GM12878 (cell line): ENCODE data around the gene MEX3D. TPM values are rescaled to one million over a fixed set of nuclear protein-coding genes. Genes with fewer than 3 reads are reported as not detected.

ENCODE experiments used
- ATAC-seq: fragments of 200-7000 bp; cut with Tn5 transposase; 3 replicates; pipeline ENCODE4 v1.9.1; 2020; ENCODE audit warnings: mild to moderate bottlenecking, moderate library complexity
- BruUV-seq: library from RNA; stranded (reverse); fragments of 400-500 nt; replicated peaks from 2 replicates; lab custom pipeline; 2021; lab: Mats Ljungman, UMichigan
- CTCF ChIA-PET: fragments of 300-600 bp; sonication (Branson Sonifier 250); formaldehyde crosslinking; extraction: SDS; loops from one replicate; lab custom pipeline; 2021; ENCODE audit warnings: inconsistent platforms; lab: Yijun Ruan, JAX
- POLR2A ChIA-PET: fragments of 350-600 bp; formaldehyde crosslinking; extraction: SDS; loops from one replicate; lab custom pipeline; 2021; ENCODE audit warnings: inconsistent platforms; lab: Charles Lee
- RAD21 ChIA-PET: fragments of 300-600 bp; sonication (Branson Sonifier 250); formaldehyde crosslinking; loops from one replicate; lab custom pipeline; 2023; ENCODE audit warnings: antibody characterized with exemption; ENCODE audit not compliant: unreplicated experiment; lab: Charles Lee
- SMC1A ChIA-PET: fragments of 300-600 bp; sonication (Branson Sonifier 250); formaldehyde crosslinking; loops from one replicate; lab custom pipeline; 2023; ENCODE audit not compliant: unreplicated experiment, uncharacterized antibody; lab: Charles Lee
- DNase-seq: peaks from one replicate; pipeline ENCODE4 v3.0.0-alpha.2; 2011; ENCODE audit warnings: low read depth, low spot score
- FAIRE-seq: peaks from 3 replicates; lab custom pipeline; 2011; peaks lifted over from hg19 to GRCh38; lab: Jason Lieb, UNC
- H2AFZ ChIP-seq: 2 replicates; pipeline ENCODE4 v1.6.0; 2011; ENCODE audit warnings: low read depth, low read length, control low read depth; ENCODE audit not compliant: control insufficient read depth
- H3K27ac ChIP-seq: 2 replicates; pipeline ENCODE4 v1.5.1; 2011; ENCODE audit warnings: control low read depth; ENCODE audit not compliant: control insufficient read depth, insufficient read depth
- H3K27me3 ChIP-seq, 2 experiments: replicated peaks in 1 of 2; 2 replicates each; pipeline versions ENCODE4 v1.6.0 to v1.6.1; 2011; ENCODE audit warnings: low read length in 1 of 2; ENCODE audit not compliant: control insufficient read depth in 2 of 2, insufficient read depth in 2 of 2
- H3K36me3 ChIP-seq, 2 experiments: 2 replicates each; pipeline ENCODE4 v1.5.1; 2011; ENCODE audit warnings: low read length in 1 of 2; ENCODE audit not compliant: control insufficient read depth in 2 of 2, insufficient read depth in 2 of 2
- H3K4me1 ChIP-seq: 2 replicates; pipeline ENCODE4 v1.6.1; 2011; ENCODE audit warnings: mild to moderate bottlenecking, low read length, moderate library complexity, mixed read lengths; ENCODE audit not compliant: control insufficient read depth, insufficient read depth
- H3K4me2 ChIP-seq: 2 replicates; pipeline ENCODE4 v1.6.0; 2011; ENCODE audit warnings: control low read depth; ENCODE audit not compliant: control insufficient read depth, insufficient read depth
- H3K4me3 ChIP-seq: fragments of 200-600 bp; sonication (generic); 2 replicates; pipeline ENCODE4 v1.5.1; 2016
- H3K79me2 ChIP-seq: 2 replicates; pipeline ENCODE4 v1.6.0; 2011; ENCODE audit warnings: low read length; ENCODE audit not compliant: control insufficient read depth, insufficient read depth
- H3K9ac ChIP-seq: 2 replicates; pipeline ENCODE4 v1.8.0; 2011; ENCODE audit warnings: low read length, control low read depth, mixed read lengths; ENCODE audit not compliant: control insufficient read depth, insufficient read depth
- H3K9me3 ChIP-seq: replicated peaks from 3 replicates; pipeline ENCODE4 v1.5.1; 2011; ENCODE audit warnings: mild to moderate bottlenecking, low read length; ENCODE audit not compliant: control insufficient read depth, insufficient read depth
- H4K20me1 ChIP-seq: 2 replicates; pipeline ENCODE4 v1.6.0; 2011; ENCODE audit not compliant: control insufficient read depth, insufficient read depth
- BCL3 ChIP-seq: IDR thresholded peaks from 2 replicates; pipeline ENCODE4 v1.6.1; 2011; ENCODE audit warnings: borderline replicate concordance, low read depth, mild to moderate bottlenecking, moderate library complexity, low read length; ENCODE audit not compliant: insufficient read depth, poor library complexity, severe bottlenecking
- BMI1 ChIP-seq: fragments of 450-650 bp; IDR thresholded peaks from 2 replicates; pipeline ENCODE4 v1.6.1; 2016; ENCODE audit warnings: mild to moderate bottlenecking, moderate library complexity, borderline replicate concordance
- BRCA1 ChIP-seq: IDR thresholded peaks from 2 replicates; pipeline ENCODE4 v1.6.1; 2011; ENCODE audit warnings: low read depth, low read length, improper control_type of control experiment
- EGR1 ChIP-seq, 2 experiments: IDR thresholded peaks; 1 replicate in 1 of 2; 2 replicates in 1 of 2; pipeline ENCODE4 v1.6.1; 2011 to 2012; ENCODE audit warnings: low read depth in 2 of 2, low read length in 2 of 2, borderline replicate concordance in 1 of 2, mild to moderate bottlenecking in 1 of 2, moderate library complexity in 1 of 2
- ELK1 ChIP-seq: IDR thresholded peaks from 2 replicates; pipeline ENCODE4 v1.6.1; 2012; ENCODE audit warnings: low read depth, low read length, improper control_type of control experiment
- HDGF ChIP-seq: fragments of 450-650 bp; IDR thresholded peaks from 2 replicates; pipeline ENCODE4 v1.6.1; 2016; ENCODE audit warnings: antibody characterized with exemption
- IRF3 ChIP-seq: fragments of 450-650 bp; IDR thresholded peaks from 2 replicates; pipeline ENCODE4 v1.6.1; 2014; ENCODE audit warnings: mild to moderate bottlenecking
- KLF5 ChIP-seq: fragments of 450-650 bp; IDR thresholded peaks from 2 replicates; pipeline ENCODE4 v1.6.1; 2014; ENCODE audit warnings: mild to moderate bottlenecking; ENCODE audit not compliant: partially characterized antibody
- MLLT1 ChIP-seq: fragments of 450-650 bp; IDR thresholded peaks from 2 replicates; pipeline ENCODE4 v1.6.1; 2016; ENCODE audit warnings: mild to moderate bottlenecking
- MTA3 ChIP-seq: IDR thresholded peaks from 2 replicates; pipeline ENCODE4 v1.6.1; 2012; ENCODE audit warnings: low read length, inconsistent platforms, borderline replicate concordance
- MYB ChIP-seq: fragments of 150-350 bp; IDR thresholded peaks from 2 replicates; pipeline ENCODE4 v1.6.1; 2014; ENCODE audit warnings: mild to moderate bottlenecking, low read depth, low read length, borderline replicate concordance
- NBN ChIP-seq: fragments of 450-650 bp; IDR thresholded peaks from 2 replicates; pipeline ENCODE4 v1.6.1; 2016
- RUNX3 ChIP-seq: IDR thresholded peaks from 2 replicates; pipeline ENCODE4 v1.6.1; 2012; ENCODE audit warnings: low read length, inconsistent platforms
- SIX5 ChIP-seq: IDR thresholded peaks from 2 replicates; pipeline ENCODE4 v1.6.1; 2011; ENCODE audit warnings: mild to moderate bottlenecking, low read depth, low read length, moderate library complexity; ENCODE audit not compliant: severe bottlenecking
- SREBF2 ChIP-seq: IDR thresholded peaks from 2 replicates; pipeline ENCODE4 v1.6.1; 2012; ENCODE audit warnings: mild to moderate bottlenecking, low read length
- STAT3 ChIP-seq: IDR thresholded peaks from 2 replicates; pipeline ENCODE4 v1.6.1; 2011; ENCODE audit warnings: low read depth, low read length, improper control_type of control experiment
- TAF1 ChIP-seq: IDR thresholded peaks from 2 replicates; pipeline ENCODE4 v1.6.1; 2011; ENCODE audit warnings: mild to moderate bottlenecking, low read depth, low read length, borderline replicate concordance
- WGBS: methylation state at CpG from one replicate; pipeline ENCODE4 v1.1.6; 2016; ENCODE audit warnings: low lambda C conversion rate; ENCODE audit not compliant: insufficient replicate concordance, insufficient coverage; ENCODE audit errors: missing lambda C conversion rate; 5-methylcytosine and 5-hydroxymethylcytosine counted together
- in situ Hi-C: fragments of 300-500 bp; cut with MboI; formaldehyde crosslinking; loops from 9 replicates; pipeline ENCODE4 v1.14.3; 2018; ENCODE audit warnings: mixed read lengths
- intact Hi-C: fragments of 100-400 bp; cut with micrococcal nuclease; formaldehyde crosslinking; loops from one replicate; pipeline ENCODE4 v1.14.2; 2022; ENCODE audit not compliant: unreplicated experiment
- polyA plus RNA-seq, 11 experiments: library from polyadenylated mRNA; depleted of rRNA in 4 of 11; unstranded in 6 of 11; stranded (reverse) in 5 of 11; fragments of >200 nt; fragmentation: Nextera tagmentation in 4 of 11; fragmentation: Illumina TruSeq in 1 of 11; extraction: Ambion mirVana in 4 of 11; extraction: Trizol in 1 of 11; gene quantifications; 1 replicate in 1 of 11; 2 replicates in 10 of 11; pipeline versions ENCODE4 v1.2.1 to v1.2.3, GENCODE V29; 2011 to 2016; ENCODE audit warnings: inconsistent platforms in 2 of 11, missing spikeins in 2 of 11, low read depth in 1 of 11
- total RNA-seq, 4 experiments: library from RNA; depleted of rRNA in 3 of 4; stranded (reverse); fragments of >200 nt in 3 of 4; fragmentation: Illumina TruSeq in 1 of 4; extraction: Trizol in 1 of 4; gene quantifications; 2 replicates each; pipeline versions ENCODE4 v1.2.1 to v1.2.3, GENCODE V29; 2013 to 2021

The MEX3D gene
- total and polyA plus RNA-seq, 10 of the 15 experiments (the other 5 are each of a cell fraction or from before 2014, with no cell fraction given) = 0.18 to 6.8 (median 0.81) TPM

GRCh38 chr19:1551068-1552040, 16.8 kb downstream of the MEX3D start:
- POLR2A ChIA-PET = no interaction called here
- Histone ChIP-seq H2AFZ (no peak overlapping the region), H3K27me3 (no peaks in the 10 kb centered on the region), H3K4me3 (no peak overlapping the region), H3K27ac (no peak overlapping the region), H3K4me1 (no peaks in the 10 kb centered on the region), H4K20me1 (no peaks in the 10 kb centered on the region), H3K9me3 (no peaks in the 10 kb centered on the region), H3K4me2 (no peak overlapping the region), H3K36me3 (no peaks in the 10 kb centered on the region), H3K79me2 (no peaks in the 10 kb centered on the region), H3K9ac (no peak overlapping the region)
- CTCF ChIA-PET = interaction anchor here (1.2 kb wide), 1 partner anchor 121 kb away, joined by 4 read pairs; no protein-coding TSS in a partner anchor
- SMC1A ChIA-PET = no interaction called here
- 58% methylated on average over 17 of the region's 17 CpGs for WGBS
- BruUV-seq = no TSS peak
- ATAC-seq (no peak), DNase-seq (no peak), FAIRE-seq (no peak)
- in situ Hi-C loops = no loop called here
- intact Hi-C loops = no loop called here
- RAD21 ChIA-PET = no interaction called here
- TF ChIP-seq EGR1 (IDR thresholded peaks at IDR 0.05; ENCODE audit: borderline replicate concordance in 1 of 2, low read depth in 2 of 2, low read length in 2 of 2) (no peak), MLLT1 (no peak), BCL3 (no peak), SIX5 (no peak), TAF1 (no peak), STAT3 (no peak), NBN (no peak), MYB (no peak), SREBF2 (no peak), ELK1 (no peak), BMI1 (no peak), RUNX3 (no peak), KLF5 (no peak), HDGF (no peak), IRF3 (no peak), BRCA1 (no peak), MTA3 (no peak)
